Smooth muscle cell (in vitro differentiated cells): Measurements from ENCODE around the gene TFCP2L1. TPM values are rescaled to one million over a fixed set of nuclear protein-coding genes. Genes with fewer than 3 reads are reported as not detected.
"Not testable (repeated sequence)": the region's sequence is repeated elsewhere in the genome, so short reads cannot be mapped to it uniquely, and the experiment has no call there.

Source experiments
- DNase-seq: peaks from one replicate; lab custom pipeline; 2025; ENCODE audit not compliant: unreplicated experiment; lab: John Stamatoyannopoulos, UW
- H2AFZ ChIP-seq: fragments of 200-600 bp; sonication (generic); 2 replicates; pipeline ENCODE4 v1.6.0; 2016; ENCODE audit warnings: antibody characterized with exemption, low read depth, mild to moderate bottlenecking
- H3F3A ChIP-seq: fragments of 200-600 bp; sonication (generic); 2 replicates; pipeline ENCODE4 v1.6.0; 2017; ENCODE audit warnings: antibody characterized with exemption, low read depth
- H3K27ac ChIP-seq: fragments of 200-600 bp; sonication (generic); 2 replicates; pipeline ENCODE4 v1.5.1; 2016; ENCODE audit warnings: low read depth, mild to moderate bottlenecking
- H3K27me3 ChIP-seq: fragments of 200-600 bp; sonication (generic); 2 replicates; pipeline ENCODE4 v1.6.1; 2016; ENCODE audit warnings: low read depth, mild to moderate bottlenecking
- H3K36me3 ChIP-seq: fragments of 200-600 bp; sonication (generic); 2 replicates; pipeline ENCODE4 v1.5.1; 2016; ENCODE audit warnings: low read depth
- H3K4me1 ChIP-seq: fragments of 200-600 bp; sonication (generic); 2 replicates; pipeline ENCODE4 v1.5.1; 2016; ENCODE audit warnings: low read depth
- H3K4me2 ChIP-seq: fragments of 200-600 bp; sonication (generic); 2 replicates; pipeline ENCODE4 v1.6.0; 2016; ENCODE audit warnings: mild to moderate bottlenecking
- H3K4me3 ChIP-seq: fragments of 200-600 bp; sonication (generic); 2 replicates; pipeline ENCODE4 v1.5.1; 2016; ENCODE audit warnings: mild to moderate bottlenecking
- H3K79me2 ChIP-seq: fragments of 200-600 bp; sonication (generic); 2 replicates; pipeline ENCODE4 v1.6.0; 2016; ENCODE audit warnings: low read depth, mild to moderate bottlenecking
- H3K9ac ChIP-seq: fragments of 200-600 bp; sonication (generic); 2 replicates; pipeline ENCODE4 v1.6.0; 2016; ENCODE audit warnings: low read depth
- H3K9me3 ChIP-seq: fragments of 200-600 bp; sonication (generic); replicated peaks from 2 replicates; pipeline ENCODE4 v1.5.1; 2016; ENCODE audit warnings: low read depth
- H4K20me1 ChIP-seq: fragments of 200-600 bp; sonication (generic); 2 replicates; pipeline ENCODE4 v1.6.0; 2016; ENCODE audit warnings: low read depth
- WGBS: methylation state at CpG from one replicate; pipeline ENCODE4 v1.1.7; 2016; ENCODE audit warnings: low lambda C conversion rate; 5-methylcytosine and 5-hydroxymethylcytosine counted together
- polyA plus RNA-seq: library from polyadenylated mRNA; unstranded; fragments of >200 nt; fragmentation: Nextera tagmentation; extraction: Ambion mirVana; gene quantifications from 2 replicates; pipeline ENCODE4 v1.2.1, GENCODE V29; 2016
- total RNA-seq: library from RNA; depleted of rRNA; stranded (reverse); fragments of >200 nt; gene quantifications from 2 replicates; pipeline ENCODE4 v1.2.3, GENCODE V29; 2014
- TF ChIP-seq, protein P1 (sequence below): fragments of 200-600 bp; sonication (generic); IDR thresholded peaks from 2 replicates; pipeline ENCODE4 v1.5.1; 2017; ENCODE audit warnings: borderline replicate concordance, mild to moderate bottlenecking, antibody characterized with exemption; ENCODE audit not compliant: insufficient read depth, poor library complexity, severe bottlenecking

TFCP2L1 gene
- total and polyA plus RNA-seq, 2 experiments from 2014 or later = 0.13 TPM; not detected in 1

DNA sequence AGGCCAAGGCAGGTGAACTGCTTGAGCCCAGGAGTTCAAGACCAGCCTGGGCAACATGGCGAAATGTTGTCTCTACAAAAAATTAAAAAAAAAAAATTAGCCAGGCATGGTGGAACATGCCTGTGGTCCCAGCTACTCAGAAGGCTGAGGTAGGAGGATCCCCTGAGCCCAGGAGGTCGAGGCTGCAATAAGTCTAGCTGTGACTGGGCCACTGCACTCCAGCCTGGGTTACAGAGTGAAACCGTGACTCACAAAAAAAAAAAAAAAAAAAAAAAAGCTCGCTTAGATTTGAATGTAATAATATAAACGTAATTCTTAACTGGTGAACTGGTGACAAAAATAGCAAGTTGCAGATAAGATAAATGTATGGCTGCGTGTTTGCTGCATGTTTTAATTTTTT lies 56.5 kb downstream of the TFCP2L1 start:
- TF ChIP-seq, protein P1, sequence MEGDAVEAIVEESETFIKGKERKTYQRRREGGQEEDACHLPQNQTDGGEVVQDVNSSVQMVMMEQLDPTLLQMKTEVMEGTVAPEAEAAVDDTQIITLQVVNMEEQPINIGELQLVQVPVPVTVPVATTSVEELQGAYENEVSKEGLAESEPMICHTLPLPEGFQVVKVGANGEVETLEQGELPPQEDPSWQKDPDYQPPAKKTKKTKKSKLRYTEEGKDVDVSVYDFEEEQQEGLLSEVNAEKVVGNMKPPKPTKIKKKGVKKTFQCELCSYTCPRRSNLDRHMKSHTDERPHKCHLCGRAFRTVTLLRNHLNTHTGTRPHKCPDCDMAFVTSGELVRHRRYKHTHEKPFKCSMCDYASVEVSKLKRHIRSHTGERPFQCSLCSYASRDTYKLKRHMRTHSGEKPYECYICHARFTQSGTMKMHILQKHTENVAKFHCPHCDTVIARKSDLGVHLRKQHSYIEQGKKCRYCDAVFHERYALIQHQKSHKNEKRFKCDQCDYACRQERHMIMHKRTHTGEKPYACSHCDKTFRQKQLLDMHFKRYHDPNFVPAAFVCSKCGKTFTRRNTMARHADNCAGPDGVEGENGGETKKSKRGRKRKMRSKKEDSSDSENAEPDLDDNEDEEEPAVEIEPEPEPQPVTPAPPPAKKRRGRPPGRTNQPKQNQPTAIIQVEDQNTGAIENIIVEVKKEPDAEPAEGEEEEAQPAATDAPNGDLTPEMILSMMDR = no peak
- no peaks in the 10 kb centered on the region for H3K79me2 ChIP-seq
- no peak overlapping the region for H2AFZ ChIP-seq
- H3K36me3 ChIP-seq = no peaks in the 10 kb centered on the region
- no peak overlapping the region for H3K4me2 ChIP-seq
- H3K4me3 ChIP-seq = no peak overlapping the region
- H3K27ac ChIP-seq = no peak overlapping the region
- no peaks in the 10 kb centered on the region for H3K9me3 ChIP-seq
- no peak for DNase-seq
- WGBS = 84% methylated on average over 6 of the region's 6 CpGs
- no peaks in the 10 kb centered on the region for H4K20me1 ChIP-seq
- H3K4me1 ChIP-seq = no peaks in the 10 kb centered on the region
- H3F3A ChIP-seq = no peaks in the 10 kb centered on the region
- no peak overlapping the region for H3K9ac ChIP-seq
- H3K27me3 ChIP-seq = no peaks in the 10 kb centered on the region

DNA sequence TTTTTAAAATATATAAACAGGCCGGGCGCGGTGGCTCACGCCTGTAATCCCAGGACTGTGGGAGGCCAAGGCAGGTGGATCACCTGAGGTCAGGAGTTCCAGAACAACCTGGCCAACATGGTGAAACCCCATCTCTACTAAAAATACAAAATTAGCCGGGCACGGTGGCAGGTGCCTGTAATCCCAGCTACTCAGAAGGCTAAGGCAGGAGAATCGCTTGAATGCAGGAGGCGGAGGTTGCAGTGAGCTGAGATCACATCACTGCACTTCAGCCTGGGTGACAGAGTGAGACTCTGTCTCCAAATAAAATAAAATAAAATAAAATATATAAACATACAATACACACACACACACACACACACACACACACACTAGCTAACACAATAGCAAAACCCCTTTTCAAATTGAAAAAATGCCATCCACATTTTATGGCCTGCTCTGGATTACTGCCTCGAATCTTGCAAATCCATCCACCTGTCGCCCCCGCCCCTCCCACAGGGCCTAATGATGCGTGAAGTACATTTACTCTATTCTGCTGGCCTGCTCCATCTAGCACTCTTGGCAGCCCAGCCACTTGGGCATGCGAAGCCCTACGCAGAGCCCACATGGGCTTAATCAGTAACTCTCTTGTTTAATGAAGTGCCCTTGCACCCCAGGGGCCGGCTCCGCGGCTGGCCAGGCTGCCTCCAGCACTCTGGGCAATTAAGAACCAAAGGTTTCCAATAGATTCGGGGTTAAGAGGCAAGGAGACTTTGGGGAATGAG lies 57.4 kb downstream of the TFCP2L1 start:
- not testable (repeated sequence) for H3K9me3 ChIP-seq, H3K4me2 ChIP-seq, DNase-seq, H3K9ac ChIP-seq, H3K79me2 ChIP-seq, H3F3A ChIP-seq, H3K4me1 ChIP-seq, H3K4me3 ChIP-seq, H2AFZ ChIP-seq, H3K36me3 ChIP-seq, H4K20me1 ChIP-seq, H3K27ac ChIP-seq, H3K27me3 ChIP-seq
- WGBS = 88% methylated on average over 17 of the region's 18 CpGs

DNA sequence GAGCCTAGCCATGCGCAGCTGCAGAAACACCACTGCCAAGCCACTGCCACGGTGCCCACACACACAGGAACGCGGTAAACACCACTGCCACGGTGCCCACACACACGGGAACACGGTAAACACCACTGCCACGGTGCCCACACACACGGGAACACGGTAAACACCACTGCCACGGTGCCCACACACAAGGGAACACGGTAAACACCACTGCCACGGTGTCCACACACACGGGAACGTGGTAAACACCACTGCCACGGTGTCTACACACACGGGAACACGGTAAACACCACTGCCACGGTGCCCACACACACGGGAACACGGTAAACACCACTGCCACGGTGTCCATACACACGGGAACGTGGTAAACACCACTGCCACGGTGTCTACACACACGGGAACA lies 59.3 kb downstream of the TFCP2L1 start:
- not testable (repeated sequence) for H3K4me3 ChIP-seq, H3K4me1 ChIP-seq, H3K9me3 ChIP-seq, H3K36me3 ChIP-seq, H3K9ac ChIP-seq, H4K20me1 ChIP-seq, H3K27ac ChIP-seq, H3F3A ChIP-seq, H3K4me2 ChIP-seq, H2AFZ ChIP-seq, DNase-seq, H3K79me2 ChIP-seq
- peaks cover 14% of the 10 kb centered on the region for H3K27me3 ChIP-seq
- WGBS = 97% methylated on average over 26 of the region's 26 CpGs

DNA sequence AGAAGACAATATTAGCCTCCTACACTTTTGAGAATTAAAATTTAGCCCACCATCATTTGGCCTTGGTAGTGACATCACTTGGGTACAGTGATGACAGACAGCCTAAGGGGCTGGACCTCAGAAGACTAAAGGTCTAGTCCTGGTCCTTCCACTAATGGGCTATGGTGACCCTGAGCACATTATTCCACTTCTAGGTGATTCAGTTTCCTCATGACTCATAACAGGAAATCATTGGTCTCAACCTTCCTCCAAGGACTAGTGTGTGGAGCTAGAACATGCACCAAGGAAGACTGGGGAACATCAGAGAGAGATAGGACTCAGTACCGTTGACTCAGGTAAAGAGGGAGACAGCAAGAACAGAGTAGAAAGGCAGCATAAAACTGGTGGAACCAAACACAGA lies 64.0 kb downstream of the TFCP2L1 start:
- no peak overlapping the region for H3K4me3 ChIP-seq
- peaks cover 19% of the 10 kb centered on the region for H3K27me3 ChIP-seq
- H3K9me3 ChIP-seq = no peaks in the 10 kb centered on the region
- H3K36me3 ChIP-seq = no peaks in the 10 kb centered on the region
- H2AFZ ChIP-seq = no peak overlapping the region
- DNase-seq = no peak
- H3K27ac ChIP-seq = no peak overlapping the region
- no peaks in the 10 kb centered on the region for H3K4me1 ChIP-seq
- H3K4me2 ChIP-seq = no peak overlapping the region
- WGBS = 89% methylated on average over 1 of the region's 1 CpG
- no peaks in the 10 kb centered on the region for H4K20me1 ChIP-seq
- no peaks in the 10 kb centered on the region for H3F3A ChIP-seq
- TF ChIP-seq, protein P1 = no peak
- no peaks in the 10 kb centered on the region for H3K79me2 ChIP-seq
- no peak overlapping the region for H3K9ac ChIP-seq
